HepG2 (cell line): ENCODE measurements around the gene RAG2. TPM values are rescaled to one million over a fixed set of nuclear protein-coding genes. Genes with fewer than 3 reads are reported as not detected.

ENCODE experiments used
- ATAC-seq: fragments of 200-7000 bp; cut with Tn5 transposase; 3 replicates; pipeline ENCODE4 v1.9.1; 2020; ENCODE audit warnings: mild to moderate bottlenecking, moderate library complexity
- BruUV-seq: library from RNA; stranded (reverse); fragments of 400-500 nt; replicated peaks from 2 replicates; lab custom pipeline; 2021; lab: Mats Ljungman, UMichigan
- CTCF ChIA-PET: fragments of 300-600 bp; formaldehyde crosslinking; extraction: SDS; loops from one replicate; lab custom pipeline; 2021; ENCODE audit warnings: low total read pairs, inconsistent platforms, low intra/inter-chr PET ratio; lab: Yijun Ruan, JAX
- POLR2A ChIA-PET: fragments of 350-600 bp; sonication (Branson Sonifier 250); formaldehyde crosslinking; loops from one replicate; lab custom pipeline; 2020; ENCODE audit warnings: antibody characterized with exemption, inconsistent platforms; lab: Yijun Ruan, JAX
- DNase-seq: peaks from one replicate; pipeline ENCODE4 v3.0.0-alpha.2; 2015; ENCODE audit warnings: low spot score
- FAIRE-seq: peaks from 3 replicates; lab custom pipeline; 2011; peaks lifted over from hg19 to GRCh38; lab: Jason Lieb, UNC
- H2AFZ ChIP-seq: one replicate; pipeline ENCODE4 v1.6.1; 2011; ENCODE audit warnings: low read length, inconsistent platforms
- H3K27ac ChIP-seq: fragments of 300-600 bp; 3 replicates; pipeline ENCODE4 v1.8.0; 2011; ENCODE audit warnings: mixed run types, mild to moderate bottlenecking, mixed read lengths, low read length, inconsistent platforms; ENCODE audit not compliant: insufficient read depth; ENCODE audit errors: extremely low read length
- H3K27me3 ChIP-seq, 2 experiments: fragments of 200-600 bp in 1 of 2; 2 replicates in 1 of 2; 3 replicates in 1 of 2; pipeline versions ENCODE4 v1.6.0 to v1.8.0; 2011; ENCODE audit warnings: low read length in 2 of 2, mild to moderate bottlenecking in 2 of 2, moderate library complexity in 2 of 2, inconsistent platforms in 1 of 2; ENCODE audit not compliant: insufficient read depth in 2 of 2, control insufficient read depth in 1 of 2
- H3K36me3 ChIP-seq, 2 experiments: fragments of 200-600 bp in 1 of 2; replicated peaks in 1 of 2; 2 replicates in 1 of 2; 3 replicates in 1 of 2; pipeline versions ENCODE4 v1.5.1 to v1.8.0; 2011; ENCODE audit warnings: low read length in 2 of 2, inconsistent platforms in 1 of 2; ENCODE audit not compliant: insufficient read depth in 2 of 2, control insufficient read depth in 1 of 2
- H3K4me1 ChIP-seq: 2 replicates; pipeline ENCODE4 v1.5.1; 2012; ENCODE audit warnings: low read length, inconsistent platforms; ENCODE audit not compliant: insufficient read depth
- H3K4me2 ChIP-seq: 2 replicates; pipeline ENCODE4 v1.6.0; 2011; ENCODE audit warnings: low read depth, low read length, inconsistent platforms
- H3K4me3 ChIP-seq, 3 experiments: fragments of 200-600 bp in 1 of 3; sonication (generic), shearing (Covaris generic) in 1 of 3; replicated peaks in 1 of 3; 2 replicates each; pipeline ENCODE4 v1.5.1; 2011 to 2016; ENCODE audit warnings: low read length in 3 of 3, inconsistent platforms in 2 of 3, low read depth in 2 of 3, mild to moderate bottlenecking in 2 of 3, control low read depth in 1 of 3, mixed read lengths in 1 of 3; ENCODE audit not compliant: insufficient read depth in 1 of 3
- H3K79me2 ChIP-seq: one replicate; pipeline ENCODE4 v1.6.1; 2011; ENCODE audit warnings: low read length, inconsistent platforms; ENCODE audit not compliant: insufficient read depth
- H3K9ac ChIP-seq: 2 replicates; pipeline ENCODE4 v1.6.0; 2011; ENCODE audit warnings: mild to moderate bottlenecking, low read depth, low read length, inconsistent platforms; ENCODE audit not compliant: insufficient read depth
- H3K9me3 ChIP-seq: 2 replicates; pipeline ENCODE4 v1.5.1; 2012; ENCODE audit warnings: mild to moderate bottlenecking, low read length
- H4K20me1 ChIP-seq: 2 replicates; pipeline ENCODE4 v1.6.0; 2011; ENCODE audit warnings: inconsistent platforms, mild to moderate bottlenecking, low read length, moderate library complexity; ENCODE audit not compliant: insufficient read depth
- ATM ChIP-seq: fragments of 450-650 bp; IDR thresholded peaks from 2 replicates; pipeline ENCODE4 v1.7.1; 2017; ENCODE audit warnings: mild to moderate bottlenecking, borderline replicate concordance
- FOSL1 ChIP-seq: sonication (generic); formaldehyde crosslinking; IDR thresholded peaks from 2 replicates; pipeline ENCODE4 v1.9.0; 2021; ENCODE audit warnings: missing genetic modification reagents, borderline replicate concordance
- GMEB1 ChIP-seq: sonication (generic); formaldehyde crosslinking; IDR thresholded peaks from 2 replicates; pipeline ENCODE4 v1.5.1; 2020; ENCODE audit warnings: missing genetic modification reagents, mild to moderate bottlenecking, borderline replicate concordance
- GPN1 ChIP-seq: sonication (generic); formaldehyde crosslinking; IDR thresholded peaks from 2 replicates; pipeline ENCODE4 v1.5.1; 2020; ENCODE audit warnings: missing genetic modification reagents, borderline replicate concordance
- HMG20A ChIP-seq: IDR thresholded peaks from 2 replicates; pipeline ENCODE4 v1.6.1; 2016; ENCODE audit warnings: borderline replicate concordance
- KLF15 ChIP-seq: sonication (generic); formaldehyde crosslinking; IDR thresholded peaks from 2 replicates; pipeline ENCODE4 v1.8.1; 2023; ENCODE audit warnings: borderline replicate concordance, mild to moderate bottlenecking, inconsistent platforms, missing genetic modification reagents, mixed read lengths
- NFE2 ChIP-seq: sonication (generic); formaldehyde crosslinking; IDR thresholded peaks from 2 replicates; pipeline ENCODE4 v1.4.0; 2020; ENCODE audit warnings: missing genetic modification reagents
- NFIC ChIP-seq: IDR thresholded peaks from 2 replicates; pipeline ENCODE4 v1.6.1; 2012; ENCODE audit warnings: mild to moderate bottlenecking, low read length, inconsistent platforms
- POGZ ChIP-seq: sonication (generic); formaldehyde crosslinking; IDR thresholded peaks from 2 replicates; pipeline ENCODE4 v1.4.0; 2020; ENCODE audit warnings: mild to moderate bottlenecking, missing genetic modification reagents
- SATB2 ChIP-seq: sonication (generic); formaldehyde crosslinking; IDR thresholded peaks from 2 replicates; pipeline ENCODE4 v1.5.0; 2020; ENCODE audit warnings: missing genetic modification reagents
- TBX2 ChIP-seq: sonication (generic); formaldehyde crosslinking; IDR thresholded peaks from 2 replicates; pipeline ENCODE4 v1.5.0; 2020; ENCODE audit warnings: missing genetic modification reagents, mild to moderate bottlenecking, borderline replicate concordance
- TOPORS ChIP-seq: sonication (generic); formaldehyde crosslinking; IDR thresholded peaks from 2 replicates; pipeline ENCODE4 v1.8.0; 2023; ENCODE audit warnings: mild to moderate bottlenecking, missing genetic modification reagents
- ZBTB2 ChIP-seq: sonication (generic); formaldehyde crosslinking; IDR thresholded peaks from 2 replicates; pipeline ENCODE4 v1.8.0; 2022; ENCODE audit warnings: low read depth, missing genetic modification reagents
- ZC3H4 ChIP-seq: sonication (generic); formaldehyde crosslinking; IDR thresholded peaks from 2 replicates; pipeline ENCODE4 v1.4.0; 2020; ENCODE audit warnings: missing genetic modification reagents, borderline replicate concordance
- ZNF207 ChIP-seq: fragments of 450-650 bp; IDR thresholded peaks from 2 replicates; pipeline ENCODE4 v1.6.1; 2016; ENCODE audit warnings: antibody characterized with exemption, borderline replicate concordance
- ZNF546 ChIP-seq: sonication (generic); formaldehyde crosslinking; conservative IDR thresholded peaks from 2 replicates; pipeline ENCODE4 v1.8.1; 2023; ENCODE audit warnings: mild to moderate bottlenecking, missing genetic modification reagents
- ZNF563 ChIP-seq: sonication (generic); formaldehyde crosslinking; IDR thresholded peaks from 2 replicates; pipeline ENCODE4 v1.8.0; 2022; ENCODE audit warnings: mild to moderate bottlenecking, moderate library complexity, missing genetic modification reagents
- ZNF564 ChIP-seq: sonication (generic); formaldehyde crosslinking; IDR thresholded peaks from 2 replicates; pipeline ENCODE4 v1.8.1; 2023; ENCODE audit warnings: mild to moderate bottlenecking, missing genetic modification reagents
- ZNF569 ChIP-seq: sonication (generic); formaldehyde crosslinking; IDR thresholded peaks from 2 replicates; pipeline ENCODE4 v1.5.0; 2020; ENCODE audit warnings: mild to moderate bottlenecking, missing genetic modification reagents, moderate library complexity, borderline replicate concordance
- ZNF761 ChIP-seq: sonication (generic); formaldehyde crosslinking; conservative IDR thresholded peaks from 2 replicates; pipeline ENCODE4 v1.4.0; 2020; ENCODE audit warnings: mild to moderate bottlenecking, missing genetic modification reagents
- WGBS: methylation state at CpG from one replicate; pipeline ENCODE4 v1.1.6; 2017; ENCODE audit warnings: low lambda C conversion rate; 5-methylcytosine and 5-hydroxymethylcytosine counted together
- in situ Hi-C: cut with HindIII; loops from 2 replicates; pipeline ENCODE4 v1.10.0; 2017; ENCODE audit warnings: low pct_unique_long_range_greater_than_20kb; ENCODE audit not compliant: extremely low pct_ligation_motif_present
- intact Hi-C: fragments of 100-400 bp; cut with micrococcal nuclease; formaldehyde crosslinking; loops from one replicate; pipeline ENCODE4 v1.10.0; 2022; ENCODE audit not compliant: unreplicated experiment
- polyA plus RNA-seq, 8 experiments: library from polyadenylated mRNA; depleted of rRNA in 3 of 8; stranded (reverse) in 7 of 8; unstranded in 1 of 8; fragments of >200 nt; fragmentation: Illumina TruSeq in 4 of 8; extraction: Trizol in 4 of 8; gene quantifications; 2 replicates each; pipeline versions ENCODE4 v1.2.1 to v1.2.3, GENCODE V29; 2011 to 2016; ENCODE audit warnings: low read depth in 4 of 8, missing spikeins in 1 of 8, mixed read lengths in 1 of 8; ENCODE audit not compliant: insufficient read depth in 1 of 8
- total RNA-seq, 5 experiments: library from RNA; depleted of rRNA; stranded (reverse); fragments of >200 nt; fragmentation: Illumina TruSeq; extraction: Trizol; gene quantifications; 2 replicates each; pipeline ENCODE4 v1.2.3, GENCODE V29; 2016; ENCODE audit warnings: low read depth in 1 of 5

Gene RAG2
- total and polyA plus RNA-seq, 2 of the 13 experiments (the other 11 are each of a cell fraction or from before 2014, with no cell fraction given), result not detected

GRCh38 chr11:36558571-36559413 is 39.2 kb downstream of the RAG2 start:
- no peaks in the 10 kb centered on the region for H3K4me1 ChIP-seq
- ChIA-PET CTCF (no interaction called here), POLR2A (no interaction called here)
- H3K4me3 ChIP-seq, result no peak overlapping the region
- H3K9ac ChIP-seq, result no peak overlapping the region
- no peaks in the 10 kb centered on the region for H4K20me1 ChIP-seq
- H3K27ac ChIP-seq, result no peak overlapping the region
- ATAC-seq (no peak), FAIRE-seq (no peak), DNase-seq (no peak)
- H3K9me3 ChIP-seq, result no peaks in the 10 kb centered on the region
- TF ChIP-seq ZNF207 (no peak), GPN1 (CRISPR knock-in tag) (no peak), SATB2 (CRISPR knock-in tag) (no peak), ATM (no peak), ZBTB2 (no peak), NFIC (no peak), ZNF761 (no peak), ZC3H4 (CRISPR knock-in tag) (no peak), TOPORS (no peak), HMG20A (CRISPR knock-in tag) (no peak), ZNF546 (CRISPR knock-in tag) (no peak), KLF15 (CRISPR knock-in tag) (no peak), ZNF569 (no peak), NFE2 (CRISPR knock-in tag) (no peak), TBX2 (CRISPR knock-in tag) (no peak), POGZ (CRISPR knock-in tag) (no peak), GMEB1 (CRISPR knock-in tag) (no peak), ZNF563 (CRISPR knock-in tag) (no peak), ZNF564 (CRISPR knock-in tag) (no peak), FOSL1 (CRISPR knock-in tag) (no peak)
- no peaks in the 10 kb centered on the region for H3K79me2 ChIP-seq
- in situ Hi-C loops, result no loop called here
- H3K36me3 ChIP-seq, result no peaks in the 10 kb centered on the region
- no peaks in the 10 kb centered on the region for H3K27me3 ChIP-seq
- no peak overlapping the region for H3K4me2 ChIP-seq
- WGBS, result 17% methylated on average over 4 of the region's 4 CpGs
- BruUV-seq, result no TSS peak
- no peak overlapping the region for H2AFZ ChIP-seq
- intact Hi-C loops, result no loop called here
